ENCODE measurements around the gene CAMKK1.

The CAMKK1 gene

GRCh38 chr17:3918372-3919122 lies 25.7 kb upstream of the CAMKK1 start:
- no peak for DNase-seq (ENCODE audit: low read depth in 2 of 2)

- DNase-seq (ENCODE audit: low read depth in 2 of 2) = no peak
Observed at GRCh38 chr17:3917391-3917931, 24.6 kb upstream of the CAMKK1 start.

- DNase-seq (ENCODE audit: low read depth in 2 of 2) = no peak
Observed at GRCh38 chr17:3916825-3917224, 24.0 kb upstream of the CAMKK1 start.

- no peak for DNase-seq (ENCODE audit: low read depth in 2 of 2)
Observed at GRCh38 chr17:3915995-3916696, 23.3 kb upstream of the CAMKK1 start, which contains the start of gene P2RX1. TSS of gene P2RX1 (minus strand) at chr17:3916465. CDS start at chr17:3916225, 240 bp downstream.

GRCh38 chr17:3915581-3915994 lies 22.7 kb upstream of the CAMKK1 start:
- DNase-seq (ENCODE audit: low read depth in 2 of 2) = no peak

GRCh38 chr17:3914312-3914670 lies 21.4 kb upstream of the CAMKK1 start:
- DNase-seq (ENCODE audit: low read depth in 2 of 2) = no peak

GRCh38 chr17:3913531-3914311 lies 20.9 kb upstream of the CAMKK1 start:
- DNase-seq (ENCODE audit: low read depth in 2 of 2) = peak; percentile 55

- no peak for DNase-seq (ENCODE audit: low read depth in 2 of 2)
Observed at GRCh38 chr17:3912827-3913226, 20.0 kb upstream of the CAMKK1 start.

- peak in 1 of 2 donors; percentile 24 for DNase-seq (ENCODE audit: low read depth in 2 of 2)
Observed at GRCh38 chr17:3911271-3912053, 18.6 kb upstream of the CAMKK1 start.

GRCh38 chr17:3910420-3911270 lies 17.8 kb upstream of the CAMKK1 start:
- DNase-seq (ENCODE audit: low read depth in 2 of 2) = no peak

- no peak for DNase-seq (ENCODE audit: low read depth in 2 of 2)
Observed at GRCh38 chr17:3909257-3909656, 16.4 kb upstream of the CAMKK1 start.

GRCh38 chr17:3907483-3908216 lies 14.8 kb upstream of the CAMKK1 start:
- DNase-seq (ENCODE audit: low read depth in 2 of 2) = no peak

GRCh38 chr17:3906881-3907280 lies 14.0 kb upstream of the CAMKK1 start:
- DNase-seq (ENCODE audit: low read depth in 2 of 2) = no peak

- DNase-seq (ENCODE audit: low read depth in 2 of 2) = no peak
Observed at GRCh38 chr17:3905017-3905520, 12.2 kb upstream of the CAMKK1 start.

- DNase-seq (ENCODE audit: low read depth in 2 of 2) = no peak
Observed at GRCh38 chr17:3904501-3904900, 11.6 kb upstream of the CAMKK1 start.

- no peak for DNase-seq (ENCODE audit: low read depth in 2 of 2)
Observed at GRCh38 chr17:3903881-3904290, 11.0 kb upstream of the CAMKK1 start.

- no peak for DNase-seq (ENCODE audit: low read depth in 2 of 2)
Observed at GRCh38 chr17:3903051-3903825, 10.4 kb upstream of the CAMKK1 start.

GRCh38 chr17:3900646-3901045 lies 7.8 kb upstream of the CAMKK1 start:
- DNase-seq (ENCODE audit: low read depth in 2 of 2) = no peak

- DNase-seq (ENCODE audit: low read depth in 2 of 2) = no peak
Observed at GRCh38 chr17:3897731-3898130, 4.9 kb upstream of the CAMKK1 start.
